K562 (cell line): ENCODE data around the gene CD55. TPM values are rescaled to one million over a fixed set of nuclear protein-coding genes. Genes with fewer than 3 reads are reported as not detected.

ENCODE experiments used
- CBFA2T3 ChIP-seq: fragments of 450-650 bp; IDR thresholded peaks from 2 replicates; pipeline ENCODE4 v1.6.1; 2017
- FOXM1 ChIP-seq, 2 experiments: fragments of 450-650 bp in 1 of 2; sonication (generic) in 1 of 2; formaldehyde crosslinking in 1 of 2; IDR thresholded peaks; 2 replicates each; pipeline versions ENCODE4 v1.6.1 to v1.9.0; 2017 to 2022; ENCODE audit warnings: low read depth in 2 of 2, mild to moderate bottlenecking in 2 of 2, missing genetic modification reagents in 1 of 2, moderate library complexity in 1 of 2
- GMEB1 ChIP-seq: fragments of 250-450 bp; sonication (Bioruptor Pico); IDR thresholded peaks from 2 replicates; pipeline ENCODE4 v1.4.0; 2020; ENCODE audit warnings: mild to moderate bottlenecking
- MBD1 ChIP-seq: fragments of 250-450 bp; sonication (Bioruptor Pico); IDR thresholded peaks from 2 replicates; pipeline ENCODE4 v1.8.0; 2022; ENCODE audit warnings: inconsistent platforms
- MITF ChIP-seq: IDR thresholded peaks from 2 replicates; pipeline ENCODE4 v1.6.1; 2014; ENCODE audit warnings: antibody characterized with exemption
- PRDM10 ChIP-seq: fragments of 450-650 bp; IDR thresholded peaks from 2 replicates; pipeline ENCODE4 v1.6.1; 2018; ENCODE audit not compliant: partially characterized antibody
- ZNF609 ChIP-seq: sonication (generic); formaldehyde crosslinking; IDR thresholded peaks from 2 replicates; pipeline ENCODE4 v1.8.1; 2023; ENCODE audit warnings: missing genetic modification reagents, mild to moderate bottlenecking, borderline replicate concordance
- ZNF639 ChIP-seq, 2 experiments: fragments of 200-800 bp in 1 of 2; sonication (Bioruptor generic) in 1 of 2; sonication (generic) in 1 of 2; formaldehyde crosslinking in 1 of 2; IDR thresholded peaks in 1 of 2; conservative IDR thresholded peaks in 1 of 2; 2 replicates each; pipeline versions ENCODE4 v1.5.0 to v1.6.1; 2016 to 2020; ENCODE audit warnings: missing compliant biosample characterization in 1 of 2, missing genetic modification characterization in 1 of 2, missing genetic modification reagents in 1 of 2
- polyA plus RNA-seq, 8 experiments: library from polyadenylated mRNA; depleted of rRNA in 4 of 8; stranded (reverse) in 5 of 8; unstranded in 3 of 8; fragments of >200 nt; fragmentation: Nextera tagmentation in 2 of 8; fragmentation: Illumina TruSeq in 1 of 8; extraction: Ambion mirVana in 2 of 8; extraction: Trizol in 1 of 8; gene quantifications; 2 replicates each; pipeline versions ENCODE4 v1.2.1 to v1.2.3, GENCODE V29; 2011 to 2014; ENCODE audit warnings: inconsistent platforms in 1 of 8, missing spikeins in 1 of 8
- total RNA-seq, 7 experiments: library from RNA; depleted of rRNA in 6 of 7; stranded (reverse); fragments of >200 nt in 6 of 7; fragmentation: Illumina TruSeq in 2 of 7; extraction: Trizol in 2 of 7; gene quantifications; 2 replicates each; pipeline versions ENCODE4 v1.2.1 to v1.2.3, GENCODE V29; 2011 to 2021; ENCODE audit warnings: low replicate concordance in 1 of 7

Gene CD55
- total and polyA plus RNA-seq, 9 of the 15 experiments (the other 6 are each of a cell fraction or from before 2014, with no cell fraction given): 17.7 to 150 (median 97.0) TPM

- TF ChIP-seq FOXM1 (IDR thresholded peaks at IDR 0.05; ENCODE audit: low read depth) (no peak), FOXM1 (CRISPR knock-in tag; IDR thresholded peaks at IDR 0.05; ENCODE audit: low read depth) (no peak), MBD1 (CRISPR knock-in tag) (0 out of 2 replicates have a peak, but pooled peaks have one; percentile 22), PRDM10 (peak; percentile 24), CBFA2T3 (peak; percentile 68), ZNF639 (CRISPR knock-in tag; conservative IDR thresholded peaks at IDR 0.05 in 1 of 2, IDR thresholded peaks at IDR 0.05 in 1 of 2) (0 out of 4 replicates have a peak, but pooled peaks of 1 of the 2 experiments have one; percentile 57), MITF (peak; percentile 90), GMEB1 (CRISPR knock-in tag) (no peak), ZNF609 (no peak)
These were observed 41.7 kb downstream of the CD55 start (continued) for GRCh38 chr1:207362962-207363860.
